GM18508 (cell line): ENCODE data around the gene GUCA1A.
"Not testable (repeated sequence)": the region's sequence is repeated elsewhere in the genome, so short reads cannot be mapped to it uniquely, and the experiment has no call there.

Experiments
- ATAC-seq: cut with Tn5 transposase; IDR thresholded peaks from one replicate; pipeline ENCODE4 v1.9.1; 2021; ENCODE audit warnings: moderate number of reproducible peaks; ENCODE audit not compliant: insufficient read depth, unreplicated experiment

The GUCA1A gene

GRCh38 chr6:42202131-42202915 lies 29.2 kb downstream of the GUCA1A start:
- not testable (repeated sequence) for ATAC-seq

DNA sequence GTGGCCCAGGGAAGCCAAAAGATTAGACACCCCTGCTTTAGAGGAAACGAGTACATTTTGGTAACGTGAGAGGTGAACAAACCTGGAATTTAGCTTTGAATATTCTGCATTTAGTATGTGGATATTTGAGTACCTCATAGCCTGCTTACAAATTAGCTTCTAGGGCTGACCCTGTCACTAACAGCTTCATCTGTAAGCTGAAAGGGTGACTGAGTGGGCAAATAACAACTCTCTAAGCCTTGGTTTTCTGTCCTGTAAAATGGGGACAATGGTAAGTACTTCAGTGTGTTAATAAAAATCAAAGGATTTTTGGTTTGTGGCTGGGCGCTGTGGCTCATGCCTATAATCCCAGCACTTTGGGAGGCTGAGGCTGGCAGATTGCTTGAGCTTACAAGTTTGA lies 30.0 kb downstream of the GUCA1A start:
- no peak for ATAC-seq

- ATAC-seq, result no peak
These were observed 31.7 kb downstream of the GUCA1A start for GRCh38 chr6:42204768-42205282.

- not testable (repeated sequence) for ATAC-seq
These were observed 34.4 kb downstream of the GUCA1A start for GRCh38 chr6:42207559-42207958.

- ATAC-seq, result no peak
These were observed 37.4 kb downstream of the GUCA1A start for GRCh38 chr6:42210551-42210950.

GRCh38 chr6:42211726-42212125 lies 38.6 kb downstream of the GUCA1A start:
- no peak for ATAC-seq

GRCh38 chr6:42212442-42212841 lies 39.3 kb downstream of the GUCA1A start:
- ATAC-seq, result no peak

GRCh38 chr6:42216495-42216894 lies 43.3 kb downstream of the GUCA1A start:
- not testable (repeated sequence) for ATAC-seq

GRCh38 chr6:42217157-42217518 lies 44.0 kb downstream of the GUCA1A start:
- no peak for ATAC-seq

DNA sequence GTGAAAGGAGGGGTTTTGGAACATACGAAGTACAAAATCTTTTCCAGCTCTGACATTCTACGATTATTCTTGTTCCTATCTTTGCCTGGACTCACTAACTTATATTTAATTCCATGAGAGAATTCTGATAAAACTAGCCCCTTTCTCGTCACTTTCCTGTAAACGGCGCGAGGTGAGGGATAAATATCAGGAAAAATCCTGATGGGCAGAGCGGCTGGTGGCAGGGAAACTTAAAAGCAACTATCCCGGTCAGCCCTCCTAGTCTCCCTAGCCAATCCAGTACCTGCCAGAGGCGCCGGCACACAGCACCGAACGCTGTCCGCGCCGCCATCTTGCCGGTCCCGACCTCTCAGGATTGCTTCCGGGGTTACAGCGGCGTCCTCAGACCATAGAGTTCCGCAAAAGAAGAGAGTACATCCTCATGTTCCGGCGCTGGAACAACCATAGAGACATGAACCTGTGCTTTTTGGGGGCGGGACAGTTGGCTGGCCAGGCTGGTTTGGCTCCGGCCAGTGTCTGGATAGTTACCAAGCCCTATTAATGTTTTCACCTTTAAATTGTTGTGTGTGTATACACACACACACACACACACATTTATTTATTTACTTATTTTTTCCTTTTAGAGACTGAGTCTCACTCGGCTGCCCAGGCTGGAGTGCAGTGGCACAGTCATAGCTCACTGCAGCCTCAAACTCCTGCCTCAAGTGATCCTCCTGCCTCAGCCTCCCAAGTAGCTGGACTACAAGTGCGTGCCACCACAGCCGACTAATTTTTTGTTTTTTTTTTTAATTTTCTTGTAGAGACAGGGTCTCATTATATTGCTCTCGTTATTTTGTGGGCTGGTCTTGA lies 44.6 kb downstream of the GUCA1A start, which contains the start of gene MRPS10:
Gene MRPS10 (minus strand): TSS at position 343 of the 849 bp plus-strand sequence. CDS start 12 bp downstream, at position 331.
- peak; percentile 70 for ATAC-seq

DNA sequence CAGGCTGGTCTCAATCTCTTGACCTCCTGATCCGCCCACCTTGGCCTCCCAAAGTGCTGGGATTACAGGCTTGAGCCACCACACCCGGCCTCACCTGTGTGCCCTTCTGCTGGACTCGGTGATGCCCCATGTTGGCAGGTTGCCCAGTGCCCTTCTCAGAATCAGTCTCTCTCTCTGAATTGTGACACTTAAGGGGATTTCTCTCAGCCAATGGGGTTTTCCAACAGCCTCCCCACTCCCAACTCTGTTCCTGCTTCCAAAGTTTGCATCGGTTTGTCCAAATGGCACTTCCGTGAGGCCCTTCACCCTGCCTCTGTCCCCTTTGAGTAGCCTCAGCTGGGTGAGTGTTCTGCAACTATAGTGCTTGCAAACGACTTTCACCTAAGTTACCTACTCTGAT lies 47.6 kb downstream of the GUCA1A start:
- ATAC-seq, result no peak

GRCh38 chr6:42221546-42221945 lies 48.4 kb downstream of the GUCA1A start:
- no peak for ATAC-seq

- ATAC-seq, result no peak
These were observed 49.3 kb downstream of the GUCA1A start for GRCh38 chr6:42222448-42222847.

- ATAC-seq, result peak; percentile 82
These were observed 51.3 kb downstream of the GUCA1A start for GRCh38 chr6:42224222-42225028.

- no peak for ATAC-seq
These were observed 51.8 kb downstream of the GUCA1A start for GRCh38 chr6:42225029-42225339.

- ATAC-seq, result no peak
These were observed 52.3 kb downstream of the GUCA1A start for GRCh38 chr6:42225419-42225818.

GRCh38 chr6:42226161-42226611 lies 53.0 kb downstream of the GUCA1A start:
- no peak for ATAC-seq

DNA sequence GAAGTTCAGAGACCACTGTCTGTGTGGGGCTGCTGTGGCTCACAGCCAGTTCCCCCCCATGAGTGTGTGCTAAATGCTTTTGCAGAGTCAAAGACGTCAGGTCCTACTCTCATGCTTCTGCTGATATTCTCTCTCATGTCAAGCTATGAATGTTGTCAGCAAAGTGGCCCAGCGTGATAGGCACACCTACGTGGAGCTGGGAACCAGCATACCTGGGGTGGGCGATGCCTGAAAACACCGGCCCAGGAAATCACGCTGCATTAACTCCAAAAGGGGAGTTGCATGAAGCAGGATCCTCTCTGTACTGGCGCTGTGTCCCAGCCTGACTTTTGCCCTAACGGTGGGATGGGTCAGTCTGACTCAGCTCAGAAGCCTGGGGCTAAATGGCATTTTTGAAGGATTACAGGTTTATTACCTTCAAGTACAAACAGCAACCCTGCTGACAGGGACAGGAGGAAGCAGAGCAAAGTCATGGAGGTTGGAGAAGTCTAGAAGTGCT lies 53.5 kb downstream of the GUCA1A start:
- ATAC-seq, result no peak

GRCh38 chr6:42227173-42227850 lies 54.1 kb downstream of the GUCA1A start:
- no peak for ATAC-seq

- no peak for ATAC-seq
These were observed 55.1 kb downstream of the GUCA1A start for GRCh38 chr6:42228305-42228704.
